Melanocyte of skin (primary cell): ENCODE results near the gene CHRNE. TPM values are rescaled to one million over a fixed set of nuclear protein-coding genes. Genes with fewer than 3 reads are reported as not detected.

Source experiments
- total RNA-seq, 2 donors: library from RNA; depleted of rRNA; stranded (reverse); fragments of >200 nt; gene quantifications; 2 replicates each; pipeline ENCODE4 v1.2.3, GENCODE V29; 2012

Gene CHRNE
- under 1 TPM in 1 of 2 donors, not detected in 1; 0.69 TPM for total RNA-seq

DNA sequence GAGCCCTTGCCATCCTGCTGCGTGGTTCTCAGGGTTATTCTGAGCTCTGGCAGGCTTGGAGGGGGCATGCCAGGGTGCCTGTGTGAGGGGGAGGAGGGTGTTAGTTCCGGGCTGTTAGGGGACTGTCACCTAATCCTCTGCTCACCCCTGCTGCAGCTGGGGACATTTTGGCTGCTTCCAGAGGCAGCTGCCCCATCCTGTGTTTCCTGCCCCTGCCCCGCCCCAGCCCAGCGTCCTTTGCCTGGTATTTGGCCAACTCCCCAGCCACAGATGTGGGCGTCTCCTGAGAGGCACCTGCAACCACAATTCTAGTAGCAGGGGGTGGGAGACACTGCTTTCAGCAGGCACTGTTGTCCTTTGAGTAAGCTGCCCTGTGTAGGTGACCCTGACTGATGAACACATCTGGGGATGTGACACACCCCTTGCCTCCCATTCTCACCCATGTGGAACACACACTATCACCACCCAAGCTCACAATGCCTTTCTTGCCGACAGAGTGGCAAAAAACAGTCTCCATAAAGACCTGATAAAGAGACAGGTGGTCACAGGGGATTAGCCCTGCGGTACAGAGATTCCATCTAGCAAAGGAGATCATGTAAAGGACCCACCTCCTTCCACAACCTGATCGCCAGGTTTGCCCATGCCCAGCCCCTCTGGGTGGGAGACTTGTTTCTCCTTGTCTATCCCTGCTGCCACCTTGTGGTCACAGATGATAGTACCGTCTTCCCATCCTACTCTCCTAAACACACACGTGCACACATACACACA is at the start of gene CHRNE:
Gene CHRNE (minus strand): TSS at position 48 of the 768 bp plus-strand sequence. CDS start 35 bp downstream, at position 13.

GRCh38 chr17:4950746-4951204 is 47.9 kb upstream of the CHRNE start, which contains the start of gene ENO3:
Gene ENO3 (plus strand): TSS chr17:4951119. CDS start chr17:4951830, 711 bp downstream.

DNA sequence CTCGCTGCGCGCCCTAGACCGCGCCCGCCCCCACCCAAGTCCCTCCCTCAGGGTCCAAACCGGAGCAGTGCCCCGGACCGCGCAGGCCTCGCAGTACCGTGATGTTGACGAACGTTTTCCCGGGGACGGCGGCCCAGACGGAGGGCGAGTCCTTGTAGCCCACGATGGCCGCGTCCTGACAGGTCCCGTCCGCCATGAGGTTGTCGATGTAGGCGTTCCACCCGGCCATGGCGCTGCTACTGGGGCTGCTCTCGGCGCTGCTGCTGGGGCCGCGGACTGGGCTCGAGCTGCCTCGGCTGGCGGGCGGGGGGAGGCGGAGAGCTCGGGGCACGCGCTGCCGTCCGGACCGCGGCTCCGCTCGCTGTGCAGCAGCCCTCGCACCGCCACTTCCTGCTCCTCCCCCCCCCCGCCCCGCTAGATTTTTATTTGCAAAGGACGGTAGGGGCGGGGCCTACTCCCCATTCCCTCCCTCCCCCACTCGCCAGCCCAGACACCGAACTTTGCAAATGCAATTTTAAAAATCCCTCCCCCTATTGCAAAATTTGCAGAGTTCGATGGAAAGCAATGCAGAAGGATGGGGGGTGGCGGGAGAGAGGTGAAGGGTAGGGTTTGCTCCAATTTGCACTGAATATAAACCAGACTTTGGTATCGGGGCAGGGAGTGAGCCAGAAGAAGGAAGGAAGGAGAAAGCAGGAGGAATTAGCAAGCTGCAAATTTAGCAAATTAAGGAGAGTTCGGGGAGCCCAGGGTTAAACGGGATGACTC is 45.5 kb upstream of the CHRNE start, which contains the start of gene PFN1:
Gene PFN1 (minus strand): TSS at position 365 of the 765 bp plus-strand sequence. CDS start 136 bp downstream, at position 229.

GRCh38 chr17:4939796-4940554 is 37.1 kb upstream of the CHRNE start, which contains the start of the genes RNF167 and SLC25A11:
Gene RNF167 (plus strand): TSS chr17:4940268. CDS start chr17:4940910, 642 bp downstream.
Gene SLC25A11 (minus strand): TSS chr17:4940046. CDS start chr17:4939910, 136 bp downstream.

GRCh38 chr17:4931963-4932362 is 29.1 kb upstream of the CHRNE start, which contains the start of gene GP1BA:
Gene GP1BA (plus strand): TSS chr17:4932277. CDS start chr17:4932605, 328 bp downstream.

DNA sequence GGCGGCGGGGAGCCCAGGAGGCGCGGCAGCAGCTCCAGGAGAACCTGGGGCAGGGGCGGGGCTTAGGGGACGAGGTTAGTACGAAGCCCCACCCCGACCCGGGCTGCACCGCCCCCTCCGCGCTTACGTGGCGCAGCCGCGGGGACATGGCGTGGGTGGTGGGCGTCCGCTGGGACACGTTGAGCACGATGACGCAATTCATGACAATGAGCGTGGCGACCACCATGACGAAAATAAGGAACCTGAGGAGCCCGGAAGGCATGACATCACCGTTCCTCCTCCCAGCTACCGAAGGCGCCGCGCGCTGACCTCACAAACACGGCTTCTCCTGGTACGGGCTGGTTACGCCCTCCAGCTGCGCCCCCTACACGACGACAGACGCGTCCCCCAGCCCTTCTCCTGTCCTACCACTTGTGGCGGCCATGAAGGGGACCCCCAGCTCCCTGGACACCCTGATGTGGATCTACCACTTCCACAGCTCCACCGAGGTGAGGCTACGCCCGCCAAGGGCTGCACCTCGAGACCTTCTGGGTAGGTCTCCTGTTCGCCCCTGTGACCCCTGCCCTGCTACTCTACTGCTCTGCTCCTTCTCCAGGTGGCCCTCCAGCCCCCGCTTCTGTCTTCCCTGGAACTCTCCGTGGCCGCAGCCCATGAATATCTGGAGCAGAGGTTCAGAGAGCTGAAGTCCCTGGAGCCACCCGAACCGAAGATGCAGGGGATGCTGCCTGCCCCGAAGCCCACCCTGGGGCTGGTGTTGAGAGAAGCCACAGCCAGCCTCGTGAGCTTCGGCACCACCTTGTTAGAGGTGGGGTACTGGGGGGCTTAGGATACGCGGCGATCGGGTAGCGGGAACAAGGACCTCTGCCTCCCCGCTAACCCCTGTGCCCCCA is 3.3 kb downstream of the CHRNE start, which contains the start of gene C17orf107:
Gene C17orf107 (plus strand): TSS at position 196 of the 890 bp plus-strand sequence. CDS start 227 bp downstream, at position 423.

Other genes with a start within 250 kb of the CHRNE start
- 10 to 100 TPM; 24.4 to 31.6 TPM for gene PELP1, start 199.0 kb downstream of the CHRNE start, total RNA-seq
- gene ARRB2, start 192.5 kb downstream of the CHRNE start, total RNA-seq, result 1 to 10 TPM; 8.3 to 9.7 TPM
- gene MED11, start 171.7 kb downstream of the CHRNE start, total RNA-seq, result 10 to 100 TPM; 17.0 to 18.2 TPM
- under 1 TPM; under 0.01 to 0.69 TPM for gene ZMYND15, start 163.3 kb downstream of the CHRNE start, total RNA-seq
- gene CXCL16, start 163.2 kb downstream of the CHRNE start, total RNA-seq, result 1 to 10 TPM; 1.7 to 6.5 TPM
- gene TM4SF5, start 131.2 kb downstream of the CHRNE start, total RNA-seq, result not detected
- gene VMO1, start 116.7 kb downstream of the CHRNE start, total RNA-seq, result not detected
- not detected for gene GLTPD2, start 114.1 kb downstream of the CHRNE start, total RNA-seq
- 100 to 1,000 TPM; 137 to 165 TPM for gene PSMB6, start 106.9 kb downstream of the CHRNE start, total RNA-seq
- 10 to 100 TPM in 1 of 2 donors, 1 to 10 TPM in 1; 8.9 to 10.3 TPM for gene PLD2, start 95.9 kb downstream of the CHRNE start, total RNA-seq
- gene MINK1, start 69.8 kb downstream of the CHRNE start, total RNA-seq, result 10 to 100 TPM; 37.6 to 40.6 TPM
- under 1 TPM in 1 of 2 donors, not detected in 1; 0.69 TPM for gene C17orf107, start 3.6 kb downstream of the CHRNE start, total RNA-seq
- not detected for gene GP1BA, start 29.2 kb upstream of the CHRNE start, total RNA-seq
- 100 to 1,000 TPM in 1 of 2 donors, 10 to 100 TPM in 1; 92.9 to 111 TPM for gene SLC25A11, start 36.9 kb upstream of the CHRNE start, total RNA-seq
- gene RNF167, start 37.2 kb upstream of the CHRNE start, total RNA-seq, result 10 to 100 TPM; 32.0 to 42.0 TPM
- gene PFN1, start 45.4 kb upstream of the CHRNE start, total RNA-seq, result 100 to 1,000 TPM; 444 to 707 TPM
- gene ENO3, start 48.0 kb upstream of the CHRNE start, total RNA-seq, result 1 to 10 TPM; 2.7 to 5.5 TPM
- 10 to 100 TPM; 22.4 to 30.0 TPM for gene SPAG7, start 64.7 kb upstream of the CHRNE start, total RNA-seq
- 10 to 100 TPM in 1 of 2 donors, 1 to 10 TPM in 1; 9.0 to 20.0 TPM for gene CAMTA2, start 84.6 kb upstream of the CHRNE start, total RNA-seq
- under 1 TPM; under 0.01 to 0.69 TPM for gene INCA1, start 94.4 kb upstream of the CHRNE start, total RNA-seq
- 10 to 100 TPM; 25.1 to 29.6 TPM for gene KIF1C, start 94.9 kb upstream of the CHRNE start, total RNA-seq
- gene SLC52A1, start 132.3 kb upstream of the CHRNE start, total RNA-seq, result not detected
- 1 to 10 TPM in 1 of 2 donors, under 1 TPM in 1; 0.67 to 1.7 TPM for gene ZFP3, start 175.4 kb upstream of the CHRNE start, total RNA-seq
- gene ZNF232, start 208.8 kb upstream of the CHRNE start, total RNA-seq, result 1 to 10 TPM; 5.2 to 8.7 TPM
- gene USP6, start 212.9 kb upstream of the CHRNE start, total RNA-seq, result not detected